WTC11 (cell line): ENCODE data around the gene RSPO3.
"Not testable (repeated sequence)": the region's sequence is repeated elsewhere in the genome, so short reads cannot be mapped to it uniquely, and the experiment has no call there.

Experiments
- CTCF ChIP-seq: fragments of 200-600 bp; IDR thresholded peaks from 2 replicates; pipeline ENCODE4 v1.8.0; 2022; ENCODE audit warnings: antibody characterized with exemption
- ESRRA ChIP-seq: sonication (generic); formaldehyde crosslinking; IDR thresholded peaks from 2 replicates; pipeline ENCODE4 v1.8.1; 2022; ENCODE audit warnings: mild to moderate bottlenecking, missing genetic modification reagents, borderline replicate concordance
- GABPB1 ChIP-seq: sonication (generic); formaldehyde crosslinking; IDR thresholded peaks from 2 replicates; pipeline ENCODE4 v1.8.1; 2023; ENCODE audit warnings: mild to moderate bottlenecking, missing genetic modification reagents
- GTF2I ChIP-seq: fragments of 250-450 bp; sonication (Bioruptor Pico); conservative IDR thresholded peaks from 2 replicates; pipeline ENCODE4 v1.4.0; 2021; ENCODE audit warnings: mild to moderate bottlenecking
- JUN ChIP-seq: sonication (generic); formaldehyde crosslinking; IDR thresholded peaks from 2 replicates; pipeline ENCODE4 v1.8.0; 2023; ENCODE audit warnings: mild to moderate bottlenecking, missing genetic modification reagents
- MAX ChIP-seq: sonication (generic); formaldehyde crosslinking; IDR thresholded peaks from 2 replicates; pipeline ENCODE4 v1.8.0; 2022; ENCODE audit warnings: mild to moderate bottlenecking, missing genetic modification reagents
- MYBL2 ChIP-seq: sonication (generic); formaldehyde crosslinking; IDR thresholded peaks from 2 replicates; pipeline ENCODE4 v1.8.1; 2023; ENCODE audit warnings: mild to moderate bottlenecking, moderate library complexity, missing genetic modification reagents
- NFATC4 ChIP-seq: fragments of 250-450 bp; sonication (Bioruptor Pico); IDR thresholded peaks from 2 replicates; pipeline ENCODE4 v1.9.0; 2021; ENCODE audit warnings: mild to moderate bottlenecking
- NR3C1 ChIP-seq: sonication (generic); formaldehyde crosslinking; conservative IDR thresholded peaks from 2 replicates; pipeline ENCODE4 v1.8.1; 2023; ENCODE audit warnings: low read depth, mild to moderate bottlenecking, missing genetic modification reagents
- USF1 ChIP-seq: sonication (generic); formaldehyde crosslinking; IDR thresholded peaks from 2 replicates; pipeline ENCODE4 v1.8.0; 2022; ENCODE audit warnings: mild to moderate bottlenecking, missing genetic modification reagents
- ZSCAN18 ChIP-seq: fragments of 250-450 bp; sonication (Bioruptor Pico); IDR thresholded peaks from 2 replicates; pipeline ENCODE4 v2.1.2; 2022; ENCODE audit warnings: mild to moderate bottlenecking, moderate library complexity

- TF ChIP-seq CTCF; USF1; MYBL2 (CRISPR knock-in tag); MAX (CRISPR knock-in tag); NFATC4 (CRISPR knock-in tag); GTF2I (CRISPR knock-in tag); NR3C1; JUN (CRISPR knock-in tag); ZSCAN18; GABPB1 (CRISPR knock-in tag); ESRRA (CRISPR knock-in tag): not testable (repeated sequence)
Measured at GRCh38 chr6:127233819-127234218, 115.3 kb downstream of the RSPO3 start.
